ENCODE results near the gene ADRM1. TPM values are rescaled to one million over a fixed set of nuclear protein-coding genes. Genes with fewer than 3 reads are reported as not detected.

ADRM1 gene
- total RNA-seq, 1 donor from 2014 or later = 125 TPM

DNA sequence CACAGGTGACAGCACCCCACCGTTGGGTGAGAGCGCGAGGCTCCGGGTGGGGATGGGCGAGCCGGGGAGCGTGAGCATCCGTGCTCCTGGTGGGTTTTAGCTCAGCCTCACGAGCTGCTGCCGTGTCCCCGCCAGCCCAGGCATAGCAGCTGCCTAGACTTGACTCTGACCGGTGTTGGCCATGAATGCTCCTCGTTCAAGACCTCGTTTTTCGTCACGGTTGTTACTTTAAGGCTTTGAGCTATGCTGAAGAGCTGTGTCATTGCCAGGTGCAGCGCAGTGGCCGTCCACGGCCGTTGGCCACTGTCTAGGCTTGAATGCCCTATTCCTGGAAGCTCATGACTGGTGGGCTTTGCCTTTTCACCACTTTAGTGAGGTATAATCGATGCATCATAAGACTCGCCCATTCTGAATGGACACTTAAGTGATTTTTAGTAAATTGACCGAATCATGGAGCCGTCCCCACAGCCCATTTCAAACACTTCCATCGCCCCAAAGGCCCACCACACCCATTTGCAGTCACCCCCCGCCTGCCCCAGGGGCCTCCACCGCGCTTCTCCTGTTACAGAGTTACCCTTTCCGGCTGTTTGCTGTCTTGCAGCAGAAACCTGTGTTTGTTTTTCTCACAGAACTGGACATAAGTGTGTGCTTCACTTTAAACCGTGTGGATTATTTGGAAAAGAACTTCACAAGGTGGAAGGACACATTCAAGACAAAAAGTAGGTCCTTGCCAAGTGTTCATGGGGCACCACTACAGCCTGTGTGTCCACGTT is 21.4 kb upstream of the ADRM1 start:
- H3K36me3 ChIP-seq (ENCODE audit: insufficient read depth, low read length) = peaks cover 16% of the 10 kb centered on the region
- H3K27ac Mint-ChIP-seq (ENCODE audit: unreplicated experiment) = no peak overlapping the region
- FAIRE-seq = no peak

DNA sequence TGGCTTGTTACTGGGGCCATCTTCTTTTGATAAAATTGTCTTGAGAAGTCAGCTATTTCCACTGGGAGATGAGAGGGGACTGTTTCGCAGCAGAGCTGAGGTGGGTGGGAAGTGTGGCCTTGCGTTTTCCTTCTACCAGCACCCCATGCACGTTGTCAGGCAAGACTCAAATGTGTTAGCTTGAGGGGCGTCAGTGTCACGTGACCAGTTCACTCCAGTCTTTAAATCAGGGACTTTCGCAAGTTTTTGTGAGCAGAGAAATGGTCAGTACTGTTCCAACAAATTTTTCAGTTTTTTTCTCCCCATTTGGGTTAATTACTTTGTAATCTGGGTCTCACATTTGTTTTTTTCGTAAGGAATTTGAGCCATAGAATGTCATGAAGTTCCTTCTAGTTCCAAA is 20.7 kb upstream of the ADRM1 start:
- Histone ChIP-seq H4K20me1 (ENCODE audit: insufficient read depth, low read length) (peaks cover 12% of the 10 kb centered on the region), H3K9me3 (ENCODE audit: insufficient read depth, low read depth, low read length) (no peaks in the 10 kb centered on the region), H3K36me3 (ENCODE audit: insufficient read depth, low read length) (peaks cover 16% of the 10 kb centered on the region), H3K4me3 (ENCODE audit: insufficient read depth, low read depth, low read length) (no peak overlapping the region), H3K27me3 (ENCODE audit: insufficient read depth, low read length) (no peaks in the 10 kb centered on the region), H3K27ac (ENCODE audit: low read depth, low read length) (no peak overlapping the region), H3K4me1 (ENCODE audit: insufficient read depth, low read length) (no peaks in the 10 kb centered on the region), H3K79me2 (ENCODE audit: insufficient read depth, low read length) (no peaks in the 10 kb centered on the region), H2AFZ (ENCODE audit: low read depth, low read length) (no peak overlapping the region), H3K9ac (ENCODE audit: low read length) (no peak overlapping the region), H3K4me2 (ENCODE audit: low read length) (no peak overlapping the region)
- TF ChIP-seq EZH2 (IDR thresholded peaks at IDR 0.05; ENCODE audit: insufficient read depth, low read length) = no peak
- TF ChIP-seq CTCF (IDR thresholded peaks at IDR 0.05; ENCODE audit: insufficient read depth, low read depth, low read length) = no peak
- no peak overlapping the region for H3K4me3 Mint-ChIP-seq (ENCODE audit: unreplicated experiment)
- no peaks in the 10 kb centered on the region for H3K27me3 Mint-ChIP-seq (ENCODE audit: low read depth, unreplicated experiment)
- H3K36me3 Mint-ChIP-seq (ENCODE audit: low read depth, unreplicated experiment) = peaks cover 30% of the 10 kb centered on the region
- H3K9me3 Mint-ChIP-seq (ENCODE audit: unreplicated experiment) = no peaks in the 10 kb centered on the region
- DNase-seq (ENCODE audit: low read depth) (no peak), FAIRE-seq (no peak)
- H3K4me1 Mint-ChIP-seq (ENCODE audit: low read depth, unreplicated experiment) = no peaks in the 10 kb centered on the region
- H3K27ac Mint-ChIP-seq (ENCODE audit: unreplicated experiment) = no peak overlapping the region

More for the DNA sequence above, 21.4 kb upstream of the ADRM1 start:
- no peaks in the 10 kb centered on the region for H3K9me3 ChIP-seq (ENCODE audit: insufficient read depth, low read depth, low read length)
- no peak for DNase-seq (ENCODE audit: low read depth)
- no peak overlapping the region for H3K9ac ChIP-seq (ENCODE audit: low read length)
- H4K20me1 ChIP-seq (ENCODE audit: insufficient read depth, low read length) = peaks cover 14% of the 10 kb centered on the region
- no peak overlapping the region for H3K4me2 ChIP-seq (ENCODE audit: low read length)
- H3K4me3 Mint-ChIP-seq (ENCODE audit: unreplicated experiment) = no peak overlapping the region
- TF ChIP-seq CTCF (IDR thresholded peaks at IDR 0.05; ENCODE audit: insufficient read depth, low read depth, low read length) (no peak), EZH2 (IDR thresholded peaks at IDR 0.05; ENCODE audit: insufficient read depth, low read length) (no peak)
- H3K4me3 ChIP-seq (ENCODE audit: insufficient read depth, low read depth, low read length) = no peak overlapping the region
- no peaks in the 10 kb centered on the region for H3K27me3 ChIP-seq (ENCODE audit: insufficient read depth, low read length)
- H3K79me2 ChIP-seq (ENCODE audit: insufficient read depth, low read length) = no peaks in the 10 kb centered on the region
- no peaks in the 10 kb centered on the region for H3K27me3 Mint-ChIP-seq (ENCODE audit: low read depth, unreplicated experiment)
- H3K36me3 Mint-ChIP-seq (ENCODE audit: low read depth, unreplicated experiment) = peaks cover 33% of the 10 kb centered on the region
- H3K4me1 Mint-ChIP-seq (ENCODE audit: low read depth, unreplicated experiment) = no peaks in the 10 kb centered on the region
- H3K9me3 Mint-ChIP-seq (ENCODE audit: unreplicated experiment) = no peaks in the 10 kb centered on the region
- H2AFZ ChIP-seq (ENCODE audit: low read depth, low read length) = no peak overlapping the region
- no peak overlapping the region for H3K27ac ChIP-seq (ENCODE audit: low read depth, low read length)
- no peaks in the 10 kb centered on the region for H3K4me1 ChIP-seq (ENCODE audit: insufficient read depth, low read length)

- Histone ChIP-seq H3K4me2 (ENCODE audit: low read length) (no peak overlapping the region), H3K36me3 (ENCODE audit: insufficient read depth, low read length) (peaks cover 16% of the 10 kb centered on the region), H3K79me2 (ENCODE audit: insufficient read depth, low read length) (no peaks in the 10 kb centered on the region), H3K27ac (ENCODE audit: low read depth, low read length) (no peak overlapping the region), H3K4me1 (ENCODE audit: insufficient read depth, low read length) (no peaks in the 10 kb centered on the region), H2AFZ (ENCODE audit: low read depth, low read length) (no peak overlapping the region), H3K4me3 (ENCODE audit: insufficient read depth, low read depth, low read length) (no peak overlapping the region), H4K20me1 (ENCODE audit: insufficient read depth, low read length) (peaks cover 5% of the 10 kb centered on the region), H3K27me3 (ENCODE audit: insufficient read depth, low read length) (no peaks in the 10 kb centered on the region), H3K9me3 (ENCODE audit: insufficient read depth, low read depth, low read length) (no peaks in the 10 kb centered on the region), H3K9ac (ENCODE audit: low read length) (no peak overlapping the region)
- peaks cover 26% of the 10 kb centered on the region for H3K36me3 Mint-ChIP-seq (ENCODE audit: low read depth, unreplicated experiment)
- H3K4me1 Mint-ChIP-seq (ENCODE audit: low read depth, unreplicated experiment) = no peaks in the 10 kb centered on the region
- H3K9me3 Mint-ChIP-seq (ENCODE audit: unreplicated experiment) = no peaks in the 10 kb centered on the region
- no peaks in the 10 kb centered on the region for H3K27me3 Mint-ChIP-seq (ENCODE audit: low read depth, unreplicated experiment)
- H3K4me3 Mint-ChIP-seq (ENCODE audit: unreplicated experiment) = no peak overlapping the region
- DNase-seq (ENCODE audit: low read depth) (no peak), FAIRE-seq (no peak)
- no peak for TF ChIP-seq EZH2 (IDR thresholded peaks at IDR 0.05; ENCODE audit: insufficient read depth, low read length)
- no peak for TF ChIP-seq CTCF (IDR thresholded peaks at IDR 0.05; ENCODE audit: insufficient read depth, low read depth, low read length)
- H3K27ac Mint-ChIP-seq (ENCODE audit: unreplicated experiment) = peak overlapping the region; percentile 62
Observed at GRCh38 chr20:62282877-62283503, 19.8 kb upstream of the ADRM1 start.

Measured in astrocyte (in vitro differentiated cells and primary cell).